Keratinocyte (primary cell): Measurements from ENCODE around the gene SPATS2.

Experiments
- EZH2 ChIP-seq: IDR thresholded peaks from one replicate; pipeline ENCODE4 v1.6.1; 2012; ENCODE audit warnings: inconsistent platforms, mild to moderate bottlenecking, low read length, moderate library complexity
- TF ChIP-seq, protein P1 (sequence below), 3 experiments: IDR thresholded peaks in 1 of 3; conservative IDR thresholded peaks in 1 of 3; optimal IDR thresholded peaks in 1 of 3; 2 replicates in 2 of 3; 3 replicates in 1 of 3; pipeline versions ENCODE3 to v1.5.1; 2011; ENCODE audit warnings: low read length in 3 of 3, mild to moderate bottlenecking in 3 of 3, moderate library complexity in 2 of 3, control low read depth in 1 of 3, inconsistent platforms in 1 of 3; ENCODE audit not compliant: insufficient read depth in 2 of 3; ENCODE audit errors: extremely low read depth in 1 of 3

DNA sequence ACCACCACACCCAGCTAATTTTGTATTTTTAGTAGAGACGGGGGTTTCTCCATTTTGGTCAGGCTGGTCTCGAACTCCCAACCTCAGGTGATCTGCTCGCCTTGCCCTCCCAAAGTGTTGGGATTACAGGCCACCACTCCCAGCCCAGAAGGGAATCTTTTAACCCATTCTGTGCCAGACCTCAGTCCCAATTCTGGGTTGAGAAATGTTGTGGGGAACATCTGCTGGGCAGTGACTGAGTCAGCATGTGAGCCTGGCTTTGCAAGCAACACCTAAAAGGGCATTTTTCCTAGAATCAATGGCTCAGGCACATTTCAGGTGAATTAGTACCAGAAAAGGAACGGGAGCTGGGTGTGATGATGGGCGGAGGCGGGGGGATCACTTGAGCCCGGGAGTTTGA is 7.6 kb upstream of the SPATS2 start:
- TF ChIP-seq, protein P1, sequence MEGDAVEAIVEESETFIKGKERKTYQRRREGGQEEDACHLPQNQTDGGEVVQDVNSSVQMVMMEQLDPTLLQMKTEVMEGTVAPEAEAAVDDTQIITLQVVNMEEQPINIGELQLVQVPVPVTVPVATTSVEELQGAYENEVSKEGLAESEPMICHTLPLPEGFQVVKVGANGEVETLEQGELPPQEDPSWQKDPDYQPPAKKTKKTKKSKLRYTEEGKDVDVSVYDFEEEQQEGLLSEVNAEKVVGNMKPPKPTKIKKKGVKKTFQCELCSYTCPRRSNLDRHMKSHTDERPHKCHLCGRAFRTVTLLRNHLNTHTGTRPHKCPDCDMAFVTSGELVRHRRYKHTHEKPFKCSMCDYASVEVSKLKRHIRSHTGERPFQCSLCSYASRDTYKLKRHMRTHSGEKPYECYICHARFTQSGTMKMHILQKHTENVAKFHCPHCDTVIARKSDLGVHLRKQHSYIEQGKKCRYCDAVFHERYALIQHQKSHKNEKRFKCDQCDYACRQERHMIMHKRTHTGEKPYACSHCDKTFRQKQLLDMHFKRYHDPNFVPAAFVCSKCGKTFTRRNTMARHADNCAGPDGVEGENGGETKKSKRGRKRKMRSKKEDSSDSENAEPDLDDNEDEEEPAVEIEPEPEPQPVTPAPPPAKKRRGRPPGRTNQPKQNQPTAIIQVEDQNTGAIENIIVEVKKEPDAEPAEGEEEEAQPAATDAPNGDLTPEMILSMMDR (optimal IDR thresholded peaks at IDR 0.05 in 1 of 3, IDR thresholded peaks at IDR 0.05 in 1 of 3, conservative IDR thresholded peaks at IDR 0.05 in 1 of 3; ENCODE audit: extremely low read depth in 1 of 3, insufficient read depth in 2 of 3, low read length in 3 of 3), result no peak
- TF ChIP-seq EZH2, result no peak
